NCI-H345 treated with DMSO at 0.1 percent for 48 hours (cell line): ENCODE results near the gene TTC28.
"Not testable (repeated sequence)": the region's sequence is repeated elsewhere in the genome, so short reads cannot be mapped to it uniquely, and the experiment has no call there.

Source experiments
- DNase-seq: peaks from one replicate; lab custom pipeline; 2025; ENCODE audit not compliant: unreplicated experiment; lab: John Stamatoyannopoulos, UW

Gene TTC28

DNA sequence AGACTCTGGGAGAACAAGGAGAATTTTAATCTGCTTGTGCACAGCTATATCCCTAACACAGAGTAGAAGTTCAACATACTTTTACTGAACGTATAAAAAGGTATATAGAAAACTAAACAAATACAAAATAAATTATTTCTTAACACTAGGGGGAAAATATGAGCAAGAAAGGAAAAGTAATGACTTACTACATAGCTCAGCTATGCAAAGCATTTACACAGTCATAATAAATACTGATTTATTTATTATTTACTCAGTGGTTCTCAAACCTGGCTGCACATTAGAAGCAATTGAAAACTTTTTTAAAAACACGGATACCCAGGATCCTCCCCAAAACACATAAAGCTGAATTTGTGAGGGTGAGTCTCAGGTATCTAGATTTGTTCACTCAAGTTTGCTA, 182.5 kb downstream of the TTC28 start:
- DNase-seq, result no peak

DNA sequence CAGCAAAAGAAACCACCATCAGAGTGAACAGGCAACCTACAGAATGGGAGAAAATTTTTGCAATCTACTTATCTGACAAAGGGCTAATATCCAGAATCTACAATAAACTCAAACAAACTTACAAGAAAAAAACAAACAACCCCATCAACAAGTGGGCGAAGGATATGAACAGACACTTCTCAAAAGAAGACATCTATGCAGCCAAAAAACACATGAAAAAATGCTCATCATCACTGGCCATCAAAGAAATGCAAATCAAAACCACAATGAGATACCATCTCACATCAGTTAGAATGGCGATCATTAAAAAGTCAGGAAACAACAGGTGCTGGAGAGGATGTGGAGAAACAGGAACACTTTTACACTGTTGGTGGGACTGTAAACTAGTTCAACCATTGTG, 188.4 kb downstream of the TTC28 start:
- not testable (repeated sequence) for DNase-seq

DNA sequence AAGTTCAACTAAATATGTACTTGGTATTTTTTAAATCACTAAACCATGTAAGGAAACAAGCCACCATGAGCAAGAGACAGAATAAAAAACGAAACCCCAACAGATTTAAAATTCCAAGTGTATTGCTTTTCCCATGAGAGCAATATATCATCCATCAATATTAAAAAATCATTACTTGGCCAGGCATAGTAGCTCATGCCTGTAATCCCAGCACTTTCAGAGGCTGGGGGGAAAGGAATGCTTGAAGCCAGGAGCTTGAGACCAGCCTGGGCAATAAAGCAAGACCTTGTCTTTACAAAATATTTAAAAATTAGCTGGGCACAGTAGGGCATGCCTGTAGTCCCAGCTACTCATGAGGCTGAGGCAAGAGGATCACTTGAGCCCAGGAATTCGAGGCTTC, 190.8 kb downstream of the TTC28 start:
- no peak for DNase-seq

DNA sequence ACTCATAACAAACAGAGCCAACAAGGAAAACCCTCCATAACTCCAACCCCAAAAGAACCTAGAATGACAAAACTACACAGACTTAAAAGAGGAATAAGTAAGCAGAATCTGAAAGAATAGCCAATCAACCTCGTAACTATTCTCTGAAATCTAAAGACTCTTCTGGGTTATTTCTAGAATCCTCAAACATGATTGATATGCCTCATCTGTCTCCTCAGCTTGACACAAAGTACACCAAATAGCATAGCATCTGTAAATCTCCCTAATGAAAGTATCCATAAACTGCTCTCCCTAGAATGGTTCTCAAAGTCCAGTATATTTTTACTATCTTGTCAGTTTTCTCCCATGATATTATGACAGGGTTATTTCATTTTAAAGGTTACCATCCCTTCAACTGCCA, 195.0 kb downstream of the TTC28 start:
- no peak for DNase-seq

DNA sequence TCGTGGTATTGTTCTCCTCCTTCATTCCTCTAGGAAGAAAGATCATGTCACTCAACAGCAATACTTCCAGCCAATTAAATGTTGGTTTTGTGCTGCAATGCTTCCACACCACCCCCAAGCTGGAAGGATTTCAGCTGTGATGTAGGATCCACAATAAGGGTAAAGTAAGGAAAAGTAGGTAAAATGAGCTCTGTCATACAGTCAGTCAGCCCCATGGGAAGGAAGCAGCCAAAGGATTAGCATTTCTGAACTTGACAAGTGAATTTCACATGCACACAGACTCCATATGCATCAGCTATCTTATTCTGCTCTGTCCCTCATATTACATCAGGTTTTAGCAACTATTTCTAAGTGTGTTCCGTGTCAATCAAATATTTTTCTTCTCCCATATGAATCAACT, 197.9 kb downstream of the TTC28 start:
- DNase-seq, result no peak

DNA sequence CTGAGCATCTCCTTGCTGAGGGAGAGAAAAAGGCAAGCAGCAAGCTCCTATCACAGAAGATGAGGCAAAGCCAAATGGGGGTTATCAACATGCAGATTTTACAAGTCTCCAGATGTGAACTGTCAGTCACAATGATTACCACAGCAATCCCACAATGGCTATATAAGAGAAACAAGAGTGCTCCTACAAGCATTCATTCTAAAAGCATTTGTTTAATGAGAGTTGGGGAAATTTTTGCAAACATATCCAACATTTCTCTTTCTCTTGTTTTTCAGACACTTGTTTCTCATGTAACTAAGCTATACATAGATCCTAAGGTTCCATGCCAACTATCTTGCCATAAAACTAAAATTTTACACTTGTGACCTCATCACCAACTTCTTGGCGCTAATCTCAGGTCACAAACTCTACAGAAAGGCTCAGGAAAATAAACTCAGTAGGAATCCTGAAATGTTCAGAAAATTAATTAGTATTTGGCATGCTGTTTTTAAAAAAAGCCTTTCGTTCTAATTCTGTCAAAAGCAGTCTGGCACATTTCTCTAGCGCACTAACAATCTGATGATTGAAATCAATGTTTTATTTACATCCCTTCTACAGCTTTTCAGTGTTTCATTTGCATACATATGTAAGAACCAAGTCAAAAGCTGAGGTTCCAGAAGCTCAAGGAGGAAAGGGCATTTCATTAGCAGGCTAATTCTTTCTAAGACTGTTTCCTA, 199.5 kb downstream of the TTC28 start:
- DNase-seq, result no peak

DNA sequence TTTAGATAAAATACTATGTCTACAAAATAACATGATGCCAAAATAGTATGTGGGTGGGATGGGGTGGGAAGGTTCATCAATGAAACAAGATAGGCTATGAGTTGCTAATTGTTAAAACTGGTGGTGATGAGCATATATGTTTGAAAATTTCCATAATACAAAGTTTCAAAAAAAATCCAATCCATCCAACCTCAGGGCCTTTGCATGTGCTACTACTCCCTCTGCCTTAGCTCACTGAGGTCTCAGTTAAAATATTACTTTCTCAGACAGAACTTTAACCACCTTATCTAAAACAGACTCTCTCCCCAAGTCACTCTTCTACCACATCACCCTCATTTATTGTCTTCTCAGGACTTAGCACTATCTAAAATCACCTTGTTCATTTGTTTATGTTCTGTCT, 201.1 kb downstream of the TTC28 start:
- DNase-seq, result no peak

DNA sequence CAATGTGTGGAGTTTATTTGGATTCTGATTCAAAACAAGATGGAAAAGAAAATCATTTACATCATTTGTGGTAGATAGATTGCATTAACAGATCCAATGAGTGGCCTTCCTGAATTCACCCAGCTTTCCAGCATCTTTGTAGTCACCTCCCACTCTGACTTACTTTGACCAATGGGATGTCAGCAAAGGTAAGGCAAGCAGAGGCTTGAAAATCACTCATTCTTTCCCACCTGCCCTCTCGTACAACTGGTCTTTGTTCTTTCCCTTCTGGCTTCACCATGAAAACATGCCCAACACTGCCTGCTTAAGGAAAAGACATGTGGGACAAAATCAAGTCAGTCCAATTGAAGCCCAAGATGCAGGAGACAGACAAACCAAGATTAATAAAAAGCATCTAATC, 202.1 kb downstream of the TTC28 start:
- DNase-seq, result no peak

DNA sequence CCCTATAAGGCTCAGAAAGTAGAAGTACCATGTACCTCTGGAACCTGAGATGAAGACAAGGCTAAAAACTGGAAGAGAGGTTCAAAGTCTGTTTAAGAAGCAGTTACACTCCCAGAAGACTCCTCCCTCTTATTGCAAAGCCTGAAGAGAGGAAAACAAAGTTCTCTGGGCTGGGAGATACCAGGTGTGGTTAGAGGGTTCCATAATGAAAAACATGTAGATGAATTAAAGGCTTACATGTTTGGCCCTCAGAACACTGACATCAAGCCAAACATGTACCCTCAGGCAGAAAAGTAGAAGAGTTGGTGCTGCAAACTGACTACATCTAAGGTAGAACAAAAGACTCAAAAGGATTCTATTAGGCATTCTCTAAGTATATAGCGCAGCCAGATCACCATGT, 205.3 kb downstream of the TTC28 start:
- DNase-seq, result no peak

DNA sequence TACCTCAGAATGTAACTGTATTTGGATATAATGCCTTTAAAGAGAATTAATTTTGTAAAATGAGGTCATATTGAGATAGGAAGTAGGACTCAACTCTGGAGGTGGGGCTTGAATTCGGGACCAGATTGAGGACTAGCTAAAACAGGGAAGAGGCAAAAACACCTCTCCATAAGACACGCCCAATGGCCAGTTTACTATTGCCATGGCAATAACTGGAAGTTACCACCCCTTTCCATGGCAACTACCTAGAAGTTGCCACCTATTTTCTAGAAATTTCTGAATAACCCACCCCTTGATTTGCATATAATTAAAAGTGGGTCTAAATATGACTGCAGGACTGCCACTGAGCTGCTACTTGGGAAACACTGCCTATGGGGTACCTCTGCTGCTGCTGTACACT, 206.4 kb downstream of the TTC28 start:
- no peak for DNase-seq

DNA sequence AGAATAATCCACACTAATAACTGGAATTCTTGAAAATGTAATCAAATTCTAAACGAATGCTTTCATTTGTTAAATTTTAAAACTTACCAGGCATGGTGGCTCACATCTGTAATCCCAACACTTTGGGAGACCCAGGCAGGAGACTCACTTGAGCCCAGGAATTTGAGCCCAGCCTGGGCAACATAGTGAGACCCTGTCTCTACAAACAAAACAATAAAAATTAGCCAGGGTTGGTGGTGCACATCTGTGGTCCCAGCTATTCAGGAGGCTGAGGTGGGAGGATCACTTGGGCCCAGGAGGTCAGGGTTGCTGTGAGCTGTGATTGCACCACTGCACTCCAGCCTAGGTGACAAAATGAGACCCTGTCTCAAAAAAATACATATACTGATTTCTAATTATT, 212.6 kb downstream of the TTC28 start:
- DNase-seq, result not testable (repeated sequence)

DNA sequence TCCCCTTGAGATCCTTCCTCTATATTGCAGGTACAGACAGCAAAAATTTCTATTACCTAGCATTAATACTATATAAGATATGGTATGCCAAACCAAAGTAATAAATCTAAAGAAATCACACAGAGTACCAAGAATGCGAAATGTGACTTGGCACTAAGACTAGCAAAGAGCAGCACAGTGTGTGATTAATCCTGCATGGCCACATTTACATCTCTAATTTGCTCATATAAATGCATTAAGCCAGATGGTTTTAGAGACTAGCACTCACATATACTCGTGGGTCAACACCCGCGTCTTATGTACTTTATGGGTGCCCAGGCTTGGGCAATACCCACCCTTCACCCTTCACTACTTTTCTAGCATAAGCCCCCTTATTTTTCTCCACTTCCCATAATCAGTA, 213.2 kb downstream of the TTC28 start:
- DNase-seq, result no peak

DNA sequence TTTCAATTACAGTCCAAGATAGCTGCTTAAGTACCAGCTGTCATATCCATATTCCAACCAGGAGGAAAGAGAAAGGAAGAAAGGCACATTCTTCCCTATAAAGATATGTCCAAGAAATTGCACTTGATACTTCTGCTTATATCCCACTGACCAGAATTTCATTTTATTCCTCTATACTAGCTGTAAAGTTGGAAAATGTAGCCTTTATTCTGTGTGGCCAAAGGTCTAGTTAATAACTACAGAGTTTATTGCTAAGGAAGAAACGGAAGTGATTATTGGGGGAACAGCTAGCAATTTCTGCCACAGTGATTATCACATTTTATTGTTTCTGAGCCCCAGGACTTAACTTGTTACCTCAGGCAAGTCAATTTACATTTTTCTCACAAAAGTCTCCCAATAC, 213.8 kb downstream of the TTC28 start:
- DNase-seq, result no peak

DNA sequence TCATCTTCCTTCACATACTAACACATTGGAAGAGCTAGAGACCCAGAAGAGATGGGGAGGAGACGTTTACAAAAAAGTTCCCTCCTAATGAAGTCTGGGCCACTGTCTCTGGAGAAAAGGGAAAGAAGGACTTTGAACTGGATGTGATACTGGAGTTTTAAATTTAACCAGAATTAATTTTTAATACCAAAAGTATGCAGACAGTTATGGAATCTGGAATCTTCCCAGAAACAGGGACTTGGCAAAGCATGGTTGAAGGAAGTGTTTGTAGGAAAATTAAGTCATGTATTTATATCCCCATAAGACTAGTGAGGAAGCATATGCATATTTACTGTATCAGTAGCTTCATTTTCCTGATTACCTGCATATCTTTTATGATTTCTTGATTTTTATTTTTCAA, 215.5 kb downstream of the TTC28 start:
- DNase-seq, result no peak

DNA sequence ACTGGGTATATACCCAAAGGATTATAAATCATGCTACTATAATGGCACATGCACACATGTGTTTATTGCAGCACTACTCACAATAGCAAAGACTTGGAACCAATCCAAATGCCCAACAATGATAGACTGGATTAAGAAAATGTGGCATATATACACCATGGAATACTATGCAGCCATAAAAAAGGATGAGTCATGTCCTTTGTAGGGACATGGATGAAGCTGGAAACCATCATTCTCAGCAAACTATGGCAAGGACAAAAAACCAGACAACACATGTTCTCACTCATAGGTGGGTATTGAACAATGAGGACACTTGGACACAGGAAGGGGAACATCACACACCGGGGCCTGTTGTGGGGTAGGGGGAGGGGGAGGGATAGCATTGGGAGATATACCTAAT, 216.2 kb downstream of the TTC28 start:
- not testable (repeated sequence) for DNase-seq

DNA sequence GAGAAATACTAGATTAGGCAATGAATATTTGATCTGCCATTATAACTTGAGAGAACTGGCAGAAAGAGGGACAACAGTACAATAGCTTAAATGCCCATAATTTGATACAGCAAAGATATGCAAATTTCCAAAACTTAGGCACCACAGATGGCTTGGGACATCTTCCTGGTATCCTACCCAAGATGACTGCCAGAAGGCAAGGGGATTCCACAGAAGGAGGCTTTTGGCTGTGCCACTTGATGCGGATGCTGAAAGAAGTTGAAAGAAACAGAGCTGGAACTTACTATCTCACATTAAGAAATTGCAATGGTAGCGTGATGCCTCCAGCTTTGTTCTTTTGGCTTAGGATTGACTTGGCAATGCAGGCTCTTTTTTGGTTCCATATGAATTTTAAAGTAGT, 216.7 kb downstream of the TTC28 start:
- no peak for DNase-seq

DNA sequence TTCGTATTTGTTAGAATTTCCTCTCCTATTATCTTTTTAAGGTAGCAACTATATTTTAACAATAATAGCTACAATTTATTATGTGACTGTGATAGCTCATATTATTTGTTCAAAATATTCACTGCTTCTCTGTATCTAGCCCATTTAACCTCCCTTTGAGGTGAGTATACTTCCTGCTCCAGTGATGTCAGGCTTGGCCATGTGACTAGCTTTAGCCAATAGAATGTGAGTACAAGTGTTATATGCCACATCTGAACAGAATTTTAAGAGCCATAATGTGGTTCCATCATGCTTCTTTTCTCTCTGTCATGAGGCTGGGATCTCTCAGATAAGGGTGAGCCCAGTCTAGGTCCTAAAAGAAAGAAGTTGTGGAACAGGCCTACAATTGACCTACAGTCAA, 217.6 kb downstream of the TTC28 start:
- DNase-seq, result no peak

DNA sequence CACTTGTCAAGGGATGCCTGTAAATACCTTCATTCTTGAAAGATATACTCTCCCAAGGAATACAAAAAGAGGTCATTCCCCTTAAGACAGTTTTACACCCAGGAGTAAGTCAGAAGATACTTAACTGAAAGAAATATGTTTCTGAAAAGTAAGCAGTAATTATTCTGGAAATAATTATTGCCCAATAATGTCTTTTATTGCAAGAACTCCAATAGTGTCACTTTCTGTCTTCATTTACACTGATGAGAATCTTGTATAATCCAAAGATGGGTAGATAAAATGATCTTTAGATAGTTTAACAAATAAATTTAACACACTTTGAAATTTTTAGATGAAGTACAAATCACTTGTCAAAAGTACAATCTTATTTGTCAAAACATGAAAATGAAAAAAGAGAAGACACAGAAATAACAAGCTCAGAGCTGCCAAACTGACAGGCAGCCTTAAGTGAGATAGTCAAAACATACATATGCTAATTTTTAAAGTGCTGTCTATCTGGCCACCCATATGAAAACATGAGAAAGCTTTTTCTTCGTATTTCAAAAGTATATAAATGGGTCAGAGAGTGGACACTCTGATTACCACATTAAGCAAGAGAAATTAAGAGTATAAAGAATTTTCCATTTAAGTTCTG, 225.1 kb downstream of the TTC28 start:
- no peak for DNase-seq

DNA sequence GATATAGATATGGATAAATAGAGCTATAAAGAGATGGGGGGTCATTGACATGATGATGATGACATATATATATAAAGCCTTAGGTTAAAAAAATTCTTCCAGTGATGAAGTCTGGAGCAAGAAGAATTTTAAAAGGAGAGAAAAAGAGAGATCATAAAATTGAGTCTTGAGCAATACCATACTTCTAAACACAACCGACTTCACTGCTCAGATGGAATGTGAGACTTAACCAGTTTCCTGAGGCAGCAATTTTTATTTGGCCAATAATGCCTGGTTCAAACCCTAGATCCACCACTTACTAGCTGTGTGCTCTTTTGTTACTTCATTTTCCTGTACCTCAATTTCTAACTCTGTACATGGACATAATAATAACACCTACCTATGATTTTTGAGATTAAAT, 229.5 kb downstream of the TTC28 start:
- no peak for DNase-seq

DNA sequence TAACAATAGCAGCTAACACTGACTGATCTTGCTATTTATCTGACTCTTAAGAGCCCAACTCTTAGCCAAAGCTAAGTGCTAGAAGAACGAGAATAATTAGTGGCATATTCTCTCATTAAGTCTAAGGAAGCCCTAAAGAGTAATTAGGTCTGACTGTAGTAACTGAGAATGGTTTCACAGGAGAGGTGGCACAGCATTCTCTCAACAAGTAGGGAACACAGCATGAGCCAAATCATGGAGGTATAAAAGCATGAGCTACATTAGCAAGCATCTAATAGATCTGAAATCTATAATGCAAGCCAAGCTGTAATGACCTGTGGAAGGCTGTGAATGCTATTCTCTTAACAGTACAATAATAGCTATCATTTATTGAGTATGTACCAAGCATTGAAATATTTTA, 230.6 kb downstream of the TTC28 start:
- no peak for DNase-seq

DNA sequence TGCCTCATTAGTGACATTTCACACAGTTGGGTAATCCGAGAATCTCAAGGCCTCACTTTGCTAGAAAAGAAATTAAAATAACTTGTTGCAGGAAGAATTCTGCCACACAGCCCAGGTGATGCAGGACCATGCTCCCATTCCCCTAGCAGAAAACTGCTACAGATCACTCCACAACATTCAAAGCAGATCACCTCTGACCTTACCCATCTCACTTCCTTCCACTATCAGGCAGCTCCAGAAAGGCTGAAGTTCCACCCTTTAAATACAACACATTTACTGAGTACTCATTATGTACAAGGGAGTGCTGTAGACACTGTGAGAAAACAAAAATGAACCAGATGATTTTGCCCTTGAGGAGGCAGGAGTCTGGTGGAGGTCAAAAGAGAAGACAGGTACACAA, 231.0 kb downstream of the TTC28 start:
- DNase-seq, result no peak

DNA sequence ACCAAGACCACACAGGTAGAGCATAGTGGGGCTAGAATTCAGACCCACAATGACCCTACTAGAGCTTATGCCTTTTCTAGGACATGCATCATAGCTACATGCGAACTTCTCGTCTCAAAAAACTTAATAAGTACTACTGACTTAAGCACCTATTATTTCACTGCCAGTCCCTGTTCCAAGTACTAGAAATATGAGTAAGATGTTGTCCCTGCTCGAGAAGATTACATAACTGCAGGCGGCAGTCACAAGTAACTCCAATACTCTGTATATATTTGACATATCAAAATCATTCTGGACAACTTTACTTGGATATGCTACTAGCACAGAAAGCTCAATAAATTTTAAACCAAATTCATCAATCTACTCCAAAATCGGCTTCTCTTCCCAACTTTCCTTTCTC, 235.0 kb downstream of the TTC28 start:
- no peak for DNase-seq

DNA sequence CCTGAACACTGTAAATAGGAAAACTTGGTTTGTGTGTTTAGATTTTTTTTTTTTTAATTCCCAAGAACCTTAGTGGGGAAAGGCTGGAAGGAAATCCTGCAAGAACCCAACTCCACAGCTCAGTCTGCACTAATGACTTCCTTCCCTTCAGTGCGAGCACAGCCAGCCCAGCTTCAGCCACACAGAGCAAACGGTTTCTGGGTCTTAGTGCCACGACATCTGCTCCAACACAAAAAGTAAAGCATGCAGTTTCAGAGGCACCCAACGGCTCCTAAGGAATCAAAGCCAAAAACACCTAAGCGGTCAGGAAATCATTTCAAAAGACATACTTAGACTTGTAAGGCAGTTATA, 236.1 kb downstream of the TTC28 start:
- no peak for DNase-seq
